Measurements from ENCODE around the gene ABTB2.

Gene ABTB2

GRCh38 chr11:34155057-34155756 lies 202.6 kb downstream of the ABTB2 start:
- TF ChIP-seq CTCF (IDR thresholded peaks at IDR 0.05; ENCODE audit: low read depth, low read length): no peak
- DNase-seq (ENCODE audit: extremely low read depth, low read depth): no peak

GRCh38 chr11:34154059-34154875 lies 203.5 kb downstream of the ABTB2 start:
- no peak for TF ChIP-seq CTCF (IDR thresholded peaks at IDR 0.05; ENCODE audit: low read depth, low read length)
- DNase-seq (ENCODE audit: extremely low read depth, low read depth): no peak

GRCh38 chr11:34151916-34152845 lies 205.6 kb downstream of the ABTB2 start:
- DNase-seq (ENCODE audit: extremely low read depth, low read depth): no peak
- no peak for TF ChIP-seq CTCF (IDR thresholded peaks at IDR 0.05; ENCODE audit: low read depth, low read length)

GRCh38 chr11:34151166-34151565 lies 206.6 kb downstream of the ABTB2 start:
- no peak for TF ChIP-seq CTCF (IDR thresholded peaks at IDR 0.05; ENCODE audit: low read depth, low read length)
- no peak for DNase-seq (ENCODE audit: extremely low read depth, low read depth)

- TF ChIP-seq CTCF (IDR thresholded peaks at IDR 0.05; ENCODE audit: low read depth, low read length): no peak
- DNase-seq (ENCODE audit: extremely low read depth, low read depth): peak; percentile 10
Observed at GRCh38 chr11:34150494-34151151, 207.2 kb downstream of the ABTB2 start.

GRCh38 chr11:34149786-34150185 lies 208.0 kb downstream of the ABTB2 start:
- TF ChIP-seq CTCF (IDR thresholded peaks at IDR 0.05; ENCODE audit: low read depth, low read length): peak; percentile 44
- DNase-seq (ENCODE audit: extremely low read depth, low read depth): no peak

Data from AG09319 (cell line).